Measurements from ENCODE around the gene GPRIN2.
"Not testable (repeated sequence)": the region's sequence is repeated elsewhere in the genome, so short reads cannot be mapped to it uniquely, and the experiment has no call there.

GPRIN2 gene

GRCh38 chr10:46556515-46557318 lies at the start of gene GPRIN2:
Gene GPRIN2, minus strand, starts transcription at chr10:46556658. Its CDS starts 5,922 bp downstream, at chr10:46550736.
- in situ Hi-C loops (cut with MboI; ENCODE audit: low sequenced_read_pairs), result no loop called here

DNA sequence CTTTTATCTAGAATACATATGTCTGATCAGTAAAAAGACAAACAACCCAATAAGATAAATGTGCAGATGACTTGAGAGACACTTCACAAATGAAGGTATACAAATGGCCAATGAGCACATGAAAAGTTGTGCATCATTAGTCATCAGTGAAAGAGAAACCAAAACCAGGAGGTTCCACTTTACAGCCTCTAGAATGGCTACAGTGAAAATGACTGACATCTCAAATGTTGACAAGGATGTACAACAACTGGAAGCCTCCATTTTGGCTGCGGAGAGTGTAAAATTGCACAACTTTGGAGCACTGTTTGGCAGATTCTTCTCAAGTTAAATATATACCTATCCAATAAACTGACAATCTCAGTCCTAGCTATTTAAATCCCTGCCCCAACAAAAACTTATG lies 44.1 kb upstream of the GPRIN2 start:
- in situ Hi-C loops (cut with MboI; ENCODE audit: low sequenced_read_pairs), result not testable (repeated sequence)

DNA sequence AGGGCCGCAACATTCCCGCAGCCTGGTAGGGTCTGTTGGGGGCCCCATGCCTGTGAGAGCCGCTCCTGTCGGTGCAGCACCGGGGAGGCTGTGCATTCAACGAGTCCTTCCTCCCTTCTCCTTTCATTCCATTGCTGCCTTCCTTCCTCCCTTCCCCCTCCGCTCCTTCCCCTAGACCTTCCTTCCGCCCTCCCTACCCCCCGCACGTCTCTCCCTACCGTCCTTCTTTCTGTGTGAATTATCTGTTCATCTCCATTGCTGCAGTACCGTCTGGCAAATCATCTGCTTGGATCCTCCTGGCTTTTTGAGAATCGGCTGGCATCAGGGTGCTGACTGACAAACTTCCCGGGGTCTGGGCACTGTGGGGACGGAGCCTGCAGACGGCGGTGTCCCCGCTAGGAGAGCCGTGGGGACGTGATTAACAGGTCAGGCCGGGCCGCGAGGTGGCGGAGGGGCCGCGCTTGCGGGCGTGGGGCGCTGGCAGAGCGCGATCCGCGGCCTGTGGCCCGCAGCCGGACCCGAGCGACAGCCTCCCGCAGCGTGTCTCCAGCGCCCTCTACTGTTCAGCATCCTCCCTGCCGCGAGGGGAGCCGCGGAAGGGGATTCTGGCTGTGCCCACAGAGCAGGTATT lies 41.3 kb upstream of the GPRIN2 start:
- in situ Hi-C loops (cut with MboI; ENCODE audit: low sequenced_read_pairs), result not testable (repeated sequence)

- in situ Hi-C loops (cut with MboI; ENCODE audit: low sequenced_read_pairs), result not testable (repeated sequence)
Observed at GRCh38 chr10:46596570-46596969, 40.1 kb upstream of the GPRIN2 start.

- in situ Hi-C loops (cut with MboI; ENCODE audit: low sequenced_read_pairs), result not testable (repeated sequence)
Observed at GRCh38 chr10:46594453-46595063, 38.1 kb upstream of the GPRIN2 start.

DNA sequence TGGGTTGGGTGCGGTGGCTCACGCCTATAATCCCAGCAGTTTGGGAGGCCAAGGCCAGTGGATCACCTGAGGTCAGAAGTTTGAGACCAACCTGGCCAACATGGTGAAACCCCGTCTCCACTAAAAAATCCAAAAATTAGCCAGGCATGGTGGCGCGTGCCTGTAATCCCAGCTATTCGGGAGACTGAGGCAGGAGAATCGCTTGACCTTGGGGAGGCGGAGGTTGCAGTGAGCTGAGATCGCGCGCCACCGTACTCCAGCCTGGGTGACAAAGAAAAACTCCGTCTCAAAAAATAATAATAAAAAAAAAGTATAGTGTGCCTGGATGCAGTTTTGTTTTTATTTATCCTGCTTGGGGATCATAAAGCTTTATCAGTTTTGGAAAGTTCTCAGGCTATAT lies 36.8 kb upstream of the GPRIN2 start:
- in situ Hi-C loops (cut with MboI; ENCODE audit: low sequenced_read_pairs), result not testable (repeated sequence)

DNA sequence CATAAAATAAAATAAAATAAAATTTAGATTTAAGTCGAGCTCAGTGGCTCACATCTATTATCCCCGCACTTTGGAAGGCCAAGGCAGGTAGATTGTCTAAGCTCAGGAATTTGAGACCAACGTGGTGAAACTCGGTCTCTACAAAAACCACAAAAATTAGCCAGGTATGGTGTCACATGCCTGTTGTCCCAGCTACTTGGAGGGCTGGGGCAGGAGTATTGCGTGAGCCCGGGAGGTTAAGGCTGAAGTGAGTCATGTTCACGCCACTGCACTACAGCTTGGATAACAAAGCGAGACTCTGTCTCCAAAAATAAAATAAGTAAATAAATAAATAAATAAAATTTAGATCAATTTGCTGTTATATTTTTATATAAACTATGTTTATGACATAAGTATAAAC lies 34.6 kb upstream of the GPRIN2 start:
- in situ Hi-C loops (cut with MboI; ENCODE audit: low sequenced_read_pairs), result not testable (repeated sequence)

- in situ Hi-C loops (cut with MboI; ENCODE audit: low sequenced_read_pairs), result not testable (repeated sequence)
Observed at GRCh38 chr10:46589589-46589988, 33.1 kb upstream of the GPRIN2 start.

- in situ Hi-C loops (cut with MboI; ENCODE audit: low sequenced_read_pairs), result not testable (repeated sequence)
Observed at GRCh38 chr10:46588221-46588620, 31.8 kb upstream of the GPRIN2 start.

DNA sequence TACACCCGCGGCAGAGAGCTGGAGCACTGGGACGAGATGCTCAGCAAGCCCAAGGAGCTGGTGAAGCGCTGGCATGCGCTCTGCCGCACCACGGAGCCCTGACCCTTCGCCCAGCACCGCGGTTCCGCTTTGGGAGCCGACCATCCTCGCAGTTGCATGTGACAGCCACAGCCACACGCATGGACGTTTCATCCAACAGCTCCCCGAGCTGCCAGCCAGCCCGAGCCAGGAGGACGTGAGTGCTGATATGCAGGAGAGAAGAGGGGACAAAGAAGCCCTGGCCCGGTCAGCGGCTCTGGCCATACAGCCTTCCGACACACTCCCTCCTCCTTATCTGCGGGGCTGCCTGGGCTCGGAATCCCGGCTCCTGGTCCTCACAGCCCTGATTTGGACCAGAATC lies 31.1 kb upstream of the GPRIN2 start:
- in situ Hi-C loops (cut with MboI; ENCODE audit: low sequenced_read_pairs), result not testable (repeated sequence)

DNA sequence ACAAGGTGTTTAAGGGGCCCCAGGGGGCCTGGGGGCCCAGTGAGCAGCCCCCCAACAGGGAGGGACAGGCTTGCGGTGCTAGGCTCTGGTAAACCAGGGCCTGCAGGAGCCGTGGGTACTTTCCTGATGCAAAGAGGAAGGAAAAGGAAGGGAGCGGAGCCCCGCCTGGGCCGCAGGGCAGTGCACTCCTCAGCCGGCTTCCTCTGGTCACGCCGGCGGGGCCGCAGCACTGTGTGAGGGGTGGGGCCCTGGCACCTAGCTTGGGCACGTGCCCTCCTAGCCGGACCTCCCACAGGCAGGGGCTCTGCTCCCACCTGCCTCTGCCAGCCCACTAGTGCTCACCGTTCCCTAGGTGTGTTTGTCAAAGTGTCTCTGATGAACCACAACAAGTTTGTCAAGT lies 28.8 kb upstream of the GPRIN2 start:
- in situ Hi-C loops (cut with MboI; ENCODE audit: low sequenced_read_pairs), result not testable (repeated sequence)

GRCh38 chr10:46584196-46584595 lies 27.7 kb upstream of the GPRIN2 start:
- in situ Hi-C loops (cut with MboI; ENCODE audit: low sequenced_read_pairs), result not testable (repeated sequence)

GRCh38 chr10:46582568-46582967 lies 26.1 kb upstream of the GPRIN2 start:
- in situ Hi-C loops (cut with MboI; ENCODE audit: low sequenced_read_pairs), result not testable (repeated sequence)

DNA sequence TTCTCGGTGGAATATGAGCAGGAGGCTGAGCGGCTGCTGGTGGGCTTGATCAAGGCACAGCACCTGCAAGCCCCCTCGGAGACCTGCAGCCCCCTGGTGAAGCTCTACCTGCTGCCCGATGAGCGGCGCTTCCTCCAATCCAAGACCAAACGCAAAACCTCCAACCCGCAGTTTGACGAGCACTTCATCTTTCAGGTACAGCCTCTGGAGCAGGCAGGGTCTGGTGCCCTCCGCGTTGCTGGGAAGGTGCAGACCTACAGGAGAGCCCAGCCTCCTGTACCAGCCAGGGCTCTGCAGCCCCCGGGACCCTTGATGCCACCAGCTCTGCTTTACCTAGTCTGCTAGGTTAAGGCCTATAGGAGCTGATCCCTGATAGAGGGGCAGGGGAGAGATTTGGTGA lies 25.5 kb upstream of the GPRIN2 start:
- in situ Hi-C loops (cut with MboI; ENCODE audit: low sequenced_read_pairs), result not testable (repeated sequence)

DNA sequence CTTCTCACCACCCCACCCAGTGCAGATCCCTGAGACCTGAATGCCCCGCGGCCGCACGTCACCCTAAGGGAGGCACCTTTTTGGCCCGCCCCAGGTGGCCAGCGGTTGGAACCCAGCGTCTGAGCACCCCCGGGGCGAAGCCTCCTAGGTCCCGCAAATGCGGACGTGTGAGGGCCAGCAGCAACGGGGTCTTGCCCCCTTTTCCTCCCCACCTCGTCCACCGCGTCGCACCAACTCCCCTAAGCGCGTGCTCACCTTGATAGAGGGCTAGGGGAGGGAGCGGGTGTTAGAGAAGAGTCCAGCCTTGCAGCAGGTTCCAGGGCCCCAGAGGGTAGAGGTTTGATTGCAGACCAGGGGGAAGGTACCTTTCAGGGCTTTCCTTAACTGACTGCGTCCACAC lies 22.9 kb upstream of the GPRIN2 start:
- in situ Hi-C loops (cut with MboI; ENCODE audit: low sequenced_read_pairs), result not testable (repeated sequence)

- in situ Hi-C loops (cut with MboI; ENCODE audit: low sequenced_read_pairs), result not testable (repeated sequence)
Observed at GRCh38 chr10:46578474-46579178, 22.2 kb upstream of the GPRIN2 start, which contains the start of gene SYT15. Gene SYT15, plus strand, starts transcription at chr10:46579128. Its CDS starts 41 bp downstream, at chr10:46579169.

GRCh38 chr10:46577624-46578473 lies 21.4 kb upstream of the GPRIN2 start:
- in situ Hi-C loops (cut with MboI; ENCODE audit: low sequenced_read_pairs), result not testable (repeated sequence)

DNA sequence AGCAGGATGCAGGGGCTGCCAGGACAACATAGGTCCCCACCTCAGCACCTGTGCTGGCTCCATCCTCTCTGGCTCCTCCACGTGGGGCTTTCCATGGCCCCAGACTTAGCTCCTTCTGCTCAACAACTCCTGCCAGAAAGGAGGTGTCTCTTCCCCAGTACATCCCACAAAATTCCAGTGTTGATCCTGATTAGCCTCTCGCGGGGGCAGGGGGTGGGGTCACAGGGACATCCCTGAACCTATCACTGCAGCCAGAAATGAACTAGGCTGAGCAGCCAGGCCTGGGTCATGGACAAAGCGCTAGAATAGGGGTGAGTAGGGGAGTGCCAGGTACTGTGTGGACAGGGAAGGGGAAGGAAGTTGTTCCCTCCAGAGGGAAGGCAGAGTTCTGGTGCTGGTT lies 17.4 kb upstream of the GPRIN2 start:
- in situ Hi-C loops (cut with MboI; ENCODE audit: low sequenced_read_pairs), result not testable (repeated sequence)

GRCh38 chr10:46573314-46573713 lies 16.9 kb upstream of the GPRIN2 start:
- in situ Hi-C loops (cut with MboI; ENCODE audit: low sequenced_read_pairs), result not testable (repeated sequence)

GRCh38 chr10:46572765-46573164 lies 16.3 kb upstream of the GPRIN2 start:
- in situ Hi-C loops (cut with MboI; ENCODE audit: low sequenced_read_pairs), result not testable (repeated sequence)

Measured in hTERT RPE-1 (cell line).